HCT116 (cell line): Measurements from ENCODE around the gene PLCB1. TPM values are rescaled to one million over a fixed set of nuclear protein-coding genes. Genes with fewer than 3 reads are reported as not detected.

Experiments
- ATAC-seq: fragments of 200-7000 bp; cut with Tn5 transposase; 2 replicates; pipeline ENCODE4 v1.9.1; 2020; ENCODE audit warnings: mild to moderate bottlenecking, moderate library complexity
- BruUV-seq: library from RNA; stranded (reverse); fragments of 400-500 nt; replicated peaks from 2 replicates; lab custom pipeline; 2021; lab: Mats Ljungman, UMichigan
- CTCF ChIA-PET: fragments of 300-600 bp; sonication (Branson Sonifier 250); formaldehyde crosslinking; loops from one replicate; lab custom pipeline; 2021; ENCODE audit warnings: antibody characterized with exemption; lab: Charles Lee
- POLR2A ChIA-PET: fragments of 300-600, 350-600 bp; sonication (Branson Sonifier 250); formaldehyde crosslinking; loops from one replicate; lab custom pipeline; 2021; ENCODE audit warnings: antibody characterized with exemption; lab: Charles Lee
- RAD21 ChIA-PET, 2 experiments: fragments of 300-600 bp; sonication (Branson Sonifier 250); formaldehyde crosslinking; loops; one replicate each; lab custom pipeline; 2023; ENCODE audit warnings: low total read pairs in 2 of 2; ENCODE audit not compliant: uncharacterized antibody in 2 of 2, unreplicated experiment in 2 of 2, low non-redundant PET in 1 of 2; lab: Charles Lee
- DNase-seq: peaks from one replicate; pipeline ENCODE4 v3.0.0-alpha.2; 2010; ENCODE audit warnings: low read depth, low spot score
- H2AFZ ChIP-seq: fragments of 200-600 bp; shearing (Covaris generic), sonication (generic); 2 replicates; pipeline ENCODE4 v1.6.1; 2017; ENCODE audit warnings: low read depth, mixed run types, mixed read lengths, antibody characterized with exemption, low read length; ENCODE audit not compliant: poor library complexity, severe bottlenecking
- H3K27ac ChIP-seq: 2 replicates; pipeline ENCODE4 v1.5.1; 2012; ENCODE audit warnings: low read depth, low read length
- H3K27me3 ChIP-seq: fragments of 200-600 bp; sonication (generic); 2 replicates; pipeline ENCODE4 v1.6.1; 2016; ENCODE audit warnings: mixed run types, low read length, mixed read lengths; ENCODE audit not compliant: insufficient read depth
- H3K36me3 ChIP-seq, 2 experiments: fragments of 200-500 bp in 1 of 2; fragments of 200-600 bp in 1 of 2; sonication (Bioruptor generic) in 1 of 2; sonication (generic) in 1 of 2; 2 replicates each; pipeline versions ENCODE4 v1.5.1 to v1.6.1; 2014 to 2016; ENCODE audit warnings: low read length in 2 of 2, inconsistent platforms in 1 of 2, mixed read lengths in 1 of 2, mixed run types in 1 of 2; ENCODE audit not compliant: insufficient read depth in 2 of 2, control insufficient read depth in 1 of 2
- H3K4me1 ChIP-seq, 2 experiments: fragments of 200-600 bp in 1 of 2; sonication (generic) in 1 of 2; 2 replicates each; pipeline versions ENCODE4 v1.5.1 to v1.6.1; 2012 to 2017; ENCODE audit warnings: low read length in 2 of 2, inconsistent platforms in 1 of 2, mild to moderate bottlenecking in 1 of 2, mixed read lengths in 1 of 2, mixed run types in 1 of 2, moderate library complexity in 1 of 2; ENCODE audit not compliant: insufficient read depth in 2 of 2, control insufficient read depth in 1 of 2
- H3K4me2 ChIP-seq: fragments of 200-600 bp; sonication (generic); 2 replicates; pipeline ENCODE4 v1.6.1; 2017; ENCODE audit warnings: mixed run types, low read length, mixed read lengths
- H3K4me3 ChIP-seq, 2 experiments: fragments of 200-600 bp in 1 of 2; sonication (generic) in 1 of 2; replicated peaks in 1 of 2; 2 replicates each; pipeline ENCODE4 v1.5.1; 2011 to 2016; ENCODE audit warnings: low read length in 2 of 2, control low read depth in 1 of 2, low read depth in 1 of 2, mild to moderate bottlenecking in 1 of 2, mixed read lengths in 1 of 2, mixed run types in 1 of 2
- H3K79me2 ChIP-seq: fragments of 200-600 bp; sonication (generic); 2 replicates; pipeline ENCODE4 v1.6.1; 2017; ENCODE audit warnings: mild to moderate bottlenecking, mixed run types, low read length, moderate library complexity, mixed read lengths; ENCODE audit not compliant: insufficient read depth
- H3K9ac ChIP-seq: fragments of 200-600 bp; sonication (generic); 2 replicates; pipeline ENCODE4 v1.6.1; 2016; ENCODE audit warnings: low read length, mixed read lengths
- H3K9me2 ChIP-seq: fragments of 200-600 bp; sonication (generic), shearing (Covaris generic); 2 replicates; pipeline ENCODE4 v1.6.1; 2017; ENCODE audit warnings: mixed run types, mild to moderate bottlenecking, moderate library complexity; ENCODE audit not compliant: insufficient read depth
- H3K9me3 ChIP-seq, 2 experiments: fragments of 200-500 bp in 1 of 2; fragments of 200-600 bp in 1 of 2; sonication (Bioruptor generic) in 1 of 2; sonication (generic) in 1 of 2; 2 replicates each; pipeline ENCODE4 v1.6.1; 2014 to 2017; ENCODE audit warnings: low read length in 2 of 2, mixed read lengths in 2 of 2, inconsistent platforms in 1 of 2, low read depth in 1 of 2, mild to moderate bottlenecking in 1 of 2, mixed run types in 1 of 2, moderate library complexity in 1 of 2; ENCODE audit not compliant: control insufficient read depth in 1 of 2, insufficient read depth in 1 of 2
- H4K20me1 ChIP-seq: fragments of 200-600 bp; sonication (generic), shearing (Covaris generic); 2 replicates; pipeline ENCODE4 v1.6.1; 2017; ENCODE audit warnings: mixed run types, mild to moderate bottlenecking, moderate library complexity; ENCODE audit not compliant: insufficient read depth
- CBX3 ChIP-seq: IDR thresholded peaks from 2 replicates; pipeline ENCODE4 v1.6.1; 2012; ENCODE audit warnings: low read depth
- EZH2phosphoT487 ChIP-seq: fragments of 200-600 bp; IDR thresholded peaks from 2 replicates; pipeline ENCODE4 v1.6.1; 2018; ENCODE audit warnings: antibody characterized with exemption, borderline replicate concordance
- FOSL1 ChIP-seq: IDR thresholded peaks from 2 replicates; pipeline ENCODE4 v1.6.1; 2012; ENCODE audit warnings: low read depth
- JUND ChIP-seq: IDR thresholded peaks from 2 replicates; pipeline ENCODE4 v1.6.1; 2012
- MAX ChIP-seq: IDR thresholded peaks from 2 replicates; pipeline ENCODE4 v1.6.1; 2012
- POLR2AphosphoS5 ChIP-seq: IDR thresholded peaks from 2 replicates; pipeline ENCODE4 v1.6.1; 2011; ENCODE audit warnings: mild to moderate bottlenecking, low read depth, low read length, moderate library complexity
- RAD21 ChIP-seq: IDR thresholded peaks from 2 replicates; pipeline ENCODE4 v1.6.1; 2012; ENCODE audit warnings: low read depth, mild to moderate bottlenecking
- REST ChIP-seq: IDR thresholded peaks from 2 replicates; pipeline ENCODE4 v1.6.1; 2012; ENCODE audit warnings: low read depth
- SP1 ChIP-seq: IDR thresholded peaks from 2 replicates; pipeline ENCODE4 v1.6.1; 2012; ENCODE audit warnings: low read depth
- TCF7L2 ChIP-seq: IDR thresholded peaks from 2 replicates; pipeline ENCODE4 v1.7.0; 2011; ENCODE audit warnings: borderline replicate concordance, inconsistent platforms; ENCODE audit not compliant: insufficient read depth, insufficient read length; ENCODE audit errors: extremely low read depth
- YY1 ChIP-seq: IDR thresholded peaks from 2 replicates; pipeline ENCODE4 v1.6.1; 2011; ENCODE audit warnings: low read length, low read depth, moderate library complexity, mild to moderate bottlenecking; ENCODE audit not compliant: insufficient replicate concordance; ENCODE audit errors: extremely low read depth
- ZNF274 ChIP-seq: fragments of 200-500 bp; sonication (Bioruptor generic); IDR thresholded peaks from 2 replicates; pipeline ENCODE4 v1.6.1; 2014; ENCODE audit warnings: mild to moderate bottlenecking, low read depth, low read length, inconsistent platforms
- intact Hi-C: fragments of 100-400 bp; cut with micrococcal nuclease; formaldehyde crosslinking; loops from 2 replicates; pipeline ENCODE4 v1.10.0; 2022
- total RNA-seq: library from RNA; stranded (reverse); gene quantifications from one replicate; pipeline ENCODE4 v1.2.1, GENCODE V29; 2021; ENCODE audit not compliant: unreplicated experiment
- TF ChIP-seq, protein P1 (sequence below), 3 experiments: fragments of 200-600 bp in 1 of 3; sonication (generic) in 1 of 3; IDR thresholded peaks in 2 of 3; conservative IDR thresholded peaks in 1 of 3; 2 replicates each; pipeline ENCODE4 v1.5.1; 2012 to 2017; ENCODE audit warnings: low read depth in 2 of 3, low read length in 2 of 3, antibody characterized with exemption in 1 of 3, borderline replicate concordance in 1 of 3, control low read depth in 1 of 3, mild to moderate bottlenecking in 1 of 3, mixed read lengths in 1 of 3, mixed run types in 1 of 3, moderate library complexity in 1 of 3; ENCODE audit not compliant: insufficient read depth in 1 of 3

PLCB1 gene
- total RNA-seq, 1 experiment from 2014 or later: 15.8 TPM

DNA sequence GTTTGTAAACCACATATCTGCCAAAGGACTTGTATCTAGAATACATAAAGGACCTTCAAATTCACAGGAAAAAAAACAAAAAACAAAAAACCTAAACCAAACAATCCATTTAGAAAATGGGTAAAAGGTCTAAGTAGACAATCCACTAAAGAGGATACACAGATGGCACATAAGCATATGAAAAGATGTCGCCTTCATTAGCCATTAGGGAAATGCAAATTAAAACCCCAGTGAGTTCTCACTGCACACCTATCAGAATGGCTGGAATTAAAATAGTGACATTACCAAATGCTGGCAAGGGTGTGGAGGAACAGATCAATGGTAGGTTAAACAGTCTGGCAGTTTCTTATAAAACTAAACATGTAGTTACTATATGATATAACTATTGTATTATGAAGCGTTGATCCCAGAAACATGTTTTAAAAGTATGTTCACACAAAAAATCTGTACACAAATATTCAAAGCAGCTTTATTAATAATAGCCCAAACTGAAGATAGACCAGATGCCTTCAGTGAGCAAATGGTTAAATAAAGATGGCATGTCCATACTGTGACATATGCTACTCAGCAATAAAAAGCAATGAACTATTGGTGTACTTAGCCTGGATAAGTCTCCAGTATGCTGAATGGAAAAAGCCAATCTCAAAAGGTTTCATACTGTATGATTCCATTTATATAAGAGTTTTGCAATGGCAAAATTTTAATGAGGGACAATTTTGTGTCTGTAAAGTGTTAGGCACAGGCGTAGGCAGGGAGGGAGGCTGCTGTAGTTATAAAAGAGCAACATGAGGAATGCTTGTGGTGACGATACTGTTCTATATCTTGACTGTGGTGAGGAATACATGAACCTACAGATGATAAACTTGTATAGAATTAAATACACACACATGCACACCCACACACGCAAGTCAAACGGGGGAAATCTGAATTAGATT lies 43.9 kb downstream of the PLCB1 start:
- Histone ChIP-seq H3K79me2 (no peaks in the 10 kb centered on the region), H3K27ac (no peak overlapping the region), H3K4me2 (no peak overlapping the region), H4K20me1 (no peaks in the 10 kb centered on the region), H3K9me2 (no peaks in the 10 kb centered on the region), H3K36me3 (no peaks in the 10 kb centered on the region), H3K4me3 (no peak overlapping the region), H2AFZ (no peak overlapping the region), H3K4me1 (no peaks in the 10 kb centered on the region), H3K27me3 (no peaks in the 10 kb centered on the region), H3K9ac (no peak overlapping the region), H3K9me3 (no peaks in the 10 kb centered on the region)
- no peak for ATAC-seq
- POLR2A ChIA-PET: no interaction called here
- no peak for TF ChIP-seq TCF7L2
- no peak for TF ChIP-seq ZNF274
- no peak for TF ChIP-seq MAX
- BruUV-seq: no TSS peak
- DNase-seq: no peak
- intact Hi-C loops: no loop called here
- RAD21 ChIA-PET: no interaction called here
- CTCF ChIA-PET: no interaction called here

GRCh38 chr20:8183526-8183925 lies 51.5 kb downstream of the PLCB1 start:
- no peak overlapping the region for H3K9ac ChIP-seq
- ATAC-seq: no peak
- no peak overlapping the region for H2AFZ ChIP-seq
- ChIA-PET POLR2A (no interaction called here), CTCF (no interaction called here), RAD21 (no interaction called here)
- BruUV-seq: no TSS peak
- H3K36me3 ChIP-seq: no peaks in the 10 kb centered on the region
- H3K4me2 ChIP-seq: no peak overlapping the region
- no peaks in the 10 kb centered on the region for H3K9me2 ChIP-seq
- H3K9me3 ChIP-seq: no peaks in the 10 kb centered on the region
- H3K4me1 ChIP-seq: no peaks in the 10 kb centered on the region
- no peak for DNase-seq
- H4K20me1 ChIP-seq: no peaks in the 10 kb centered on the region
- H3K27ac ChIP-seq: no peak overlapping the region
- no peak overlapping the region for H3K4me3 ChIP-seq
- intact Hi-C loops: no loop called here
- H3K79me2 ChIP-seq: no peaks in the 10 kb centered on the region
- H3K27me3 ChIP-seq: no peaks in the 10 kb centered on the region
- TF ChIP-seq MAX (no peak), SP1 (no peak), POLR2AphosphoS5 (no peak), CBX3 (no peak), YY1 (no peak), FOSL1 (no peak), JUND (no peak), EZH2phosphoT487 (no peak), RAD21 (no peak), ZNF274 (no peak), REST (no peak)
- TF ChIP-seq, protein P1, sequence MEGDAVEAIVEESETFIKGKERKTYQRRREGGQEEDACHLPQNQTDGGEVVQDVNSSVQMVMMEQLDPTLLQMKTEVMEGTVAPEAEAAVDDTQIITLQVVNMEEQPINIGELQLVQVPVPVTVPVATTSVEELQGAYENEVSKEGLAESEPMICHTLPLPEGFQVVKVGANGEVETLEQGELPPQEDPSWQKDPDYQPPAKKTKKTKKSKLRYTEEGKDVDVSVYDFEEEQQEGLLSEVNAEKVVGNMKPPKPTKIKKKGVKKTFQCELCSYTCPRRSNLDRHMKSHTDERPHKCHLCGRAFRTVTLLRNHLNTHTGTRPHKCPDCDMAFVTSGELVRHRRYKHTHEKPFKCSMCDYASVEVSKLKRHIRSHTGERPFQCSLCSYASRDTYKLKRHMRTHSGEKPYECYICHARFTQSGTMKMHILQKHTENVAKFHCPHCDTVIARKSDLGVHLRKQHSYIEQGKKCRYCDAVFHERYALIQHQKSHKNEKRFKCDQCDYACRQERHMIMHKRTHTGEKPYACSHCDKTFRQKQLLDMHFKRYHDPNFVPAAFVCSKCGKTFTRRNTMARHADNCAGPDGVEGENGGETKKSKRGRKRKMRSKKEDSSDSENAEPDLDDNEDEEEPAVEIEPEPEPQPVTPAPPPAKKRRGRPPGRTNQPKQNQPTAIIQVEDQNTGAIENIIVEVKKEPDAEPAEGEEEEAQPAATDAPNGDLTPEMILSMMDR (IDR thresholded peaks at IDR 0.05 in 2 of 3, conservative IDR thresholded peaks at IDR 0.05 in 1 of 3; ENCODE audit: borderline replicate concordance in 1 of 3, insufficient read depth in 1 of 3, low read depth in 2 of 3, low read length in 2 of 3): no peak
